Loucy (cell line): ENCODE data around the gene IFT122.

Experiments used
- H2AFZ ChIP-seq: fragments of 200-600 bp; sonication (generic); 2 replicates; pipeline ENCODE4 v1.6.0; 2016; ENCODE audit warnings: antibody characterized with exemption, mild to moderate bottlenecking, low read length, moderate library complexity
- H3F3A ChIP-seq: fragments of 200-600 bp; 2 replicates; pipeline ENCODE4 v1.6.0; 2016; ENCODE audit warnings: antibody characterized with exemption, low read depth, mild to moderate bottlenecking
- H3K27me3 ChIP-seq: fragments of 200-600 bp; sonication (generic); 2 replicates; pipeline ENCODE4 v1.6.1; 2014; ENCODE audit warnings: low read length, mild to moderate bottlenecking; ENCODE audit not compliant: insufficient read depth, poor library complexity, severe bottlenecking
- H3K36me3 ChIP-seq: fragments of 200-600 bp; sonication (generic); 2 replicates; pipeline ENCODE4 v1.6.1; 2016; ENCODE audit warnings: low read length; ENCODE audit not compliant: insufficient read depth
- H3K4me1 ChIP-seq: fragments of 200-600 bp; sonication (generic); 2 replicates; pipeline ENCODE4 v1.5.1; 2014; ENCODE audit warnings: low read length, mild to moderate bottlenecking; ENCODE audit not compliant: insufficient read depth, poor library complexity, severe bottlenecking
- H3K4me2 ChIP-seq: fragments of 200-600 bp; sonication (generic); 2 replicates; pipeline ENCODE4 v1.6.0; 2014; ENCODE audit warnings: antibody characterized with exemption, low read length, low read depth, mild to moderate bottlenecking; ENCODE audit not compliant: poor library complexity, severe bottlenecking
- H3K4me3 ChIP-seq: fragments of 200-600 bp; sonication (generic); 2 replicates; pipeline ENCODE4 v1.5.1; 2014; ENCODE audit warnings: low read length, mild to moderate bottlenecking, mixed read lengths; ENCODE audit not compliant: poor library complexity, severe bottlenecking
- H3K79me2 ChIP-seq: fragments of 200-600 bp; sonication (generic); 2 replicates; pipeline ENCODE4 v1.6.1; 2014; ENCODE audit warnings: low read length; ENCODE audit not compliant: insufficient read depth
- H3K9ac ChIP-seq: fragments of 200-600 bp; sonication (generic); 2 replicates; pipeline ENCODE4 v1.6.0; 2014; ENCODE audit warnings: mild to moderate bottlenecking, low read depth, low read length, moderate library complexity; ENCODE audit not compliant: poor library complexity, severe bottlenecking
- H3K9me2 ChIP-seq: fragments of 200-600 bp; sonication (generic); replicated peaks from 2 replicates; pipeline ENCODE4 v1.6.1; 2016; ENCODE audit warnings: low read depth, low read length, mixed read lengths
- H3K9me3 ChIP-seq: fragments of 200-600 bp; sonication (generic); 2 replicates; pipeline ENCODE4 v1.6.1; 2014; ENCODE audit warnings: mild to moderate bottlenecking, antibody characterized with exemption, low read length, low read depth; ENCODE audit not compliant: insufficient read depth
- H4K20me1 ChIP-seq: fragments of 200-600 bp; sonication (generic); 2 replicates; pipeline ENCODE4 v1.6.0; 2014; ENCODE audit warnings: antibody characterized with exemption, low read length, mild to moderate bottlenecking; ENCODE audit not compliant: insufficient read depth, poor library complexity, severe bottlenecking
- CTCF ChIP-seq: fragments of 200-600 bp; sonication (generic); conservative IDR thresholded peaks from 2 replicates; pipeline ENCODE4 v1.5.1; 2014; ENCODE audit warnings: mild to moderate bottlenecking, antibody characterized with exemption, low read length
- EZH2phosphoT487 ChIP-seq: fragments of 200-600 bp; IDR thresholded peaks from 2 replicates; pipeline ENCODE4 v1.6.1; 2018; ENCODE audit warnings: antibody characterized with exemption, mild to moderate bottlenecking, moderate library complexity, borderline replicate concordance

IFT122 gene

GRCh38 chr3:129402210-129402609 lies 37.8 kb upstream of the IFT122 start:
- Histone ChIP-seq H3K4me1 (peaks cover 19% of the 10 kb centered on the region), H3K4me3 (no peak overlapping the region), H3K36me3 (no peaks in the 10 kb centered on the region), H3K27me3 (no peaks in the 10 kb centered on the region), H3K9me2 (no peaks in the 10 kb centered on the region), H3K79me2 (peaks cover 21% of the 10 kb centered on the region), H3K9ac (no peak overlapping the region), H3K9me3 (no peaks in the 10 kb centered on the region), H4K20me1 (peaks cover 19% of the 10 kb centered on the region), H3K4me2 (no peak overlapping the region), H2AFZ (no peak overlapping the region), H3F3A (no peaks in the 10 kb centered on the region)
- no peak for TF ChIP-seq EZH2phosphoT487
- TF ChIP-seq CTCF = no peak

- Histone ChIP-seq H4K20me1 (peaks cover 15% of the 10 kb centered on the region), H3K9me2 (no peaks in the 10 kb centered on the region), H3K9ac (no peak overlapping the region), H3K9me3 (no peaks in the 10 kb centered on the region), H3K4me1 (peaks cover 15% of the 10 kb centered on the region), H3K4me2 (no peak overlapping the region), H3F3A (no peaks in the 10 kb centered on the region), H2AFZ (no peak overlapping the region), H3K4me3 (no peak overlapping the region), H3K79me2 (peaks cover 17% of the 10 kb centered on the region), H3K27me3 (no peaks in the 10 kb centered on the region), H3K36me3 (no peaks in the 10 kb centered on the region)
- TF ChIP-seq EZH2phosphoT487 (no peak), CTCF (no peak)
Observed at GRCh38 chr3:129402616-129403015, 37.4 kb upstream of the IFT122 start.

GRCh38 chr3:129403450-129403849 lies 36.6 kb upstream of the IFT122 start:
- no peak overlapping the region for H3K4me2 ChIP-seq

More at GRCh38 chr3:129403450-129403849, 36.6 kb upstream of the IFT122 start:
- Histone ChIP-seq H3K9me2 (no peaks in the 10 kb centered on the region), H3K9me3 (no peaks in the 10 kb centered on the region), H3K79me2 (peaks cover 8% of the 10 kb centered on the region), H3K4me1 (peaks cover 6% of the 10 kb centered on the region), H2AFZ (no peak overlapping the region), H3F3A (no peaks in the 10 kb centered on the region), H4K20me1 (peaks cover 6% of the 10 kb centered on the region), H3K27me3 (no peaks in the 10 kb centered on the region), H3K36me3 (no peaks in the 10 kb centered on the region), H3K9ac (no peak overlapping the region), H3K4me3 (no peak overlapping the region)
- no peak for TF ChIP-seq CTCF
- no peak for TF ChIP-seq EZH2phosphoT487
